Brain microvascular endothelial cell (primary cell): ENCODE results near the gene HRH3.

ENCODE experiments used
- DNase-seq: peaks from one replicate; pipeline ENCODE4 v3.0.0-alpha.2; 2020
- H3K27ac ChIP-seq: fragments of 250-450 bp; sonication (Bioruptor Pico); 2 replicates; pipeline ENCODE4 v1.5.1; 2020; ENCODE audit warnings: mild to moderate bottlenecking, moderate library complexity
- H3K27me3 ChIP-seq: fragments of 250-450 bp; sonication (Bioruptor Pico); replicated peaks from 2 replicates; pipeline ENCODE4 v1.5.1; 2020; ENCODE audit warnings: mild to moderate bottlenecking
- H3K36me3 ChIP-seq: fragments of 250-450 bp; sonication (Bioruptor Pico); replicated peaks from 2 replicates; pipeline ENCODE4 v1.5.1; 2020; ENCODE audit warnings: mild to moderate bottlenecking
- H3K4me3 ChIP-seq: 2 replicates; pipeline ENCODE4 v1.5.1; 2011; ENCODE audit warnings: low read depth, mild to moderate bottlenecking, control low read depth, low read length, moderate library complexity
- CTCF ChIP-seq: IDR thresholded peaks from 2 replicates; pipeline ENCODE4 v1.5.1; 2011; ENCODE audit warnings: low read depth, mild to moderate bottlenecking, moderate library complexity, low read length, control low read depth, inconsistent platforms; ENCODE audit errors: missing control alignments
- in situ Hi-C: cut with HindIII; loops from 2 replicates; pipeline ENCODE4 v1.10.0; 2017; ENCODE audit warnings: low sequenced_read_pairs, low pct_ligation_motif_present

The HRH3 gene

GRCh38 chr20:62236200-62236599 lies 16.1 kb upstream of the HRH3 start:
- no peaks in the 10 kb centered on the region for H3K27me3 ChIP-seq
- TF ChIP-seq CTCF = no peak
- H3K36me3 ChIP-seq = no peaks in the 10 kb centered on the region
- in situ Hi-C loops = no loop called here
- no peak for DNase-seq
- H3K27ac ChIP-seq = no peak overlapping the region
- no peak overlapping the region for H3K4me3 ChIP-seq

- in situ Hi-C loops = no loop called here
- H3K36me3 ChIP-seq = no peaks in the 10 kb centered on the region
- H3K27me3 ChIP-seq = no peaks in the 10 kb centered on the region
- no peak for DNase-seq
- no peak overlapping the region for H3K4me3 ChIP-seq
- no peak overlapping the region for H3K27ac ChIP-seq
- no peak for TF ChIP-seq CTCF
Observed at GRCh38 chr20:62235777-62236157, 15.7 kb upstream of the HRH3 start.

- DNase-seq = no peak
- no peak overlapping the region for H3K4me3 ChIP-seq
- no peaks in the 10 kb centered on the region for H3K36me3 ChIP-seq
- no peak for TF ChIP-seq CTCF
- H3K27ac ChIP-seq = no peak overlapping the region
- no peaks in the 10 kb centered on the region for H3K27me3 ChIP-seq
- in situ Hi-C loops = no loop called here
Observed at GRCh38 chr20:62235001-62235776, 15.1 kb upstream of the HRH3 start.

GRCh38 chr20:62234339-62234738 lies 14.3 kb upstream of the HRH3 start:
- in situ Hi-C loops = no loop called here
- DNase-seq = no peak
- H3K4me3 ChIP-seq = no peak overlapping the region

GRCh38 chr20:62233684-62234083 lies 13.6 kb upstream of the HRH3 start:
- H3K27me3 ChIP-seq = no peaks in the 10 kb centered on the region
- in situ Hi-C loops = no loop called here
- DNase-seq = no peak
- no peak overlapping the region for H3K27ac ChIP-seq
- H3K36me3 ChIP-seq = no peaks in the 10 kb centered on the region
- TF ChIP-seq CTCF = no peak
- no peak overlapping the region for H3K4me3 ChIP-seq

More at GRCh38 chr20:62234339-62234738, 14.3 kb upstream of the HRH3 start:
- Histone ChIP-seq H3K27me3 (no peaks in the 10 kb centered on the region), H3K27ac (no peak overlapping the region), H3K36me3 (no peaks in the 10 kb centered on the region)
- TF ChIP-seq CTCF = no peak
